Measurements from ENCODE around the gene CRYBG1.

The CRYBG1 gene

DNA sequence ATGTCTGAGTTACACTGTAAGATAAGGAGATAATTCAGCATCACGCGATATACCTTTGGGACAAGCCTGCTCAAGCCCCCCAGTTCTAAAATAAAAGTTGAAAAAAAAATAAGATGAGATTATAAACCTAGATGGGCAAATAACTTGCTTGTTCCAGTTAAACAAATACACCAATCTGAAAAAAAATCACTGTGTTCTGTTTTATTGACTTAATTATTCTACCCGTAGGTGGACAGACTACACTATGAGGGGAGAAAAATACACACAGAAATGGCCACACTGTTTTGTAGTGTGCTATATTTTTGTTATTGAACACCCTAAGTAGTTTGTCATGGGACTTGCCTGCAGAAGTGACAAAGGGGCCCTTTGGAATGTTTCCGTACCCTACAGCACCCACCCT lies 70.9 kb downstream of the CRYBG1 start:
- DNase-seq = no peak
- Histone ChIP-seq H3K9me2 (replicated peaks; ENCODE audit: insufficient read depth, low read length) (no peaks in the 10 kb centered on the region), H3K4me1 (ENCODE audit: low read length) (no peaks in the 10 kb centered on the region), H3K36me3 (replicated peaks; ENCODE audit: insufficient read depth, low read length) (no peaks in the 10 kb centered on the region), H3K9me3 (replicated peaks; ENCODE audit: insufficient read depth, low read length) (no peaks in the 10 kb centered on the region), H3K4me3 (ENCODE audit: low read length) (no peak overlapping the region), H3K9ac (ENCODE audit: low read length) (no peak overlapping the region), H3F3A (ENCODE audit: insufficient read depth, low read length) (no peaks in the 10 kb centered on the region), H4K20me1 (ENCODE audit: insufficient read depth, low read length) (no peaks in the 10 kb centered on the region), H3K27me3 (replicated peaks; ENCODE audit: insufficient read depth, low read length) (no peaks in the 10 kb centered on the region), H3K79me2 (ENCODE audit: low read length) (no peaks in the 10 kb centered on the region), H3K4me2 (ENCODE audit: low read depth, low read length) (no peak overlapping the region), H2AFZ (ENCODE audit: low read length) (no peak overlapping the region), H3K27ac (ENCODE audit: low read length) (no peak overlapping the region)
- TF ChIP-seq CTCF (IDR thresholded peaks at IDR 0.05; ENCODE audit: low read length) = no peak
- TF ChIP-seq EZH2phosphoT487 (IDR thresholded peaks at IDR 0.05; ENCODE audit: low read length) = no peak
- no peak for TF ChIP-seq EZH2 (optimal IDR thresholded peaks at IDR 0.05; ENCODE audit: low read depth, low read length)

GRCh38 chr6:106431972-106432371 lies 71.5 kb downstream of the CRYBG1 start:
- no peak for TF ChIP-seq CTCF (IDR thresholded peaks at IDR 0.05; ENCODE audit: low read length)
- no peak for TF ChIP-seq EZH2phosphoT487 (IDR thresholded peaks at IDR 0.05; ENCODE audit: low read length)
- no peak for TF ChIP-seq EZH2 (optimal IDR thresholded peaks at IDR 0.05; ENCODE audit: low read depth, low read length)
- H3K27ac ChIP-seq (ENCODE audit: low read length) = no peak overlapping the region
- no peaks in the 10 kb centered on the region for H3K27me3 ChIP-seq (replicated peaks; ENCODE audit: insufficient read depth, low read length)
- H2AFZ ChIP-seq (ENCODE audit: low read length) = no peak overlapping the region
- no peaks in the 10 kb centered on the region for H3K36me3 ChIP-seq (replicated peaks; ENCODE audit: insufficient read depth, low read length)
- no peaks in the 10 kb centered on the region for H3F3A ChIP-seq (ENCODE audit: insufficient read depth, low read length)
- H3K79me2 ChIP-seq (ENCODE audit: low read length) = no peaks in the 10 kb centered on the region
- H3K9me2 ChIP-seq (replicated peaks; ENCODE audit: insufficient read depth, low read length) = no peaks in the 10 kb centered on the region
- no peak for DNase-seq
- H4K20me1 ChIP-seq (ENCODE audit: insufficient read depth, low read length) = no peaks in the 10 kb centered on the region
- no peaks in the 10 kb centered on the region for H3K4me1 ChIP-seq (ENCODE audit: low read length)
- no peak overlapping the region for H3K4me3 ChIP-seq (ENCODE audit: low read length)
- H3K9me3 ChIP-seq (replicated peaks; ENCODE audit: insufficient read depth, low read length) = no peaks in the 10 kb centered on the region
- no peak overlapping the region for H3K9ac ChIP-seq (ENCODE audit: low read length)
- no peak overlapping the region for H3K4me2 ChIP-seq (ENCODE audit: low read depth, low read length)

DNA sequence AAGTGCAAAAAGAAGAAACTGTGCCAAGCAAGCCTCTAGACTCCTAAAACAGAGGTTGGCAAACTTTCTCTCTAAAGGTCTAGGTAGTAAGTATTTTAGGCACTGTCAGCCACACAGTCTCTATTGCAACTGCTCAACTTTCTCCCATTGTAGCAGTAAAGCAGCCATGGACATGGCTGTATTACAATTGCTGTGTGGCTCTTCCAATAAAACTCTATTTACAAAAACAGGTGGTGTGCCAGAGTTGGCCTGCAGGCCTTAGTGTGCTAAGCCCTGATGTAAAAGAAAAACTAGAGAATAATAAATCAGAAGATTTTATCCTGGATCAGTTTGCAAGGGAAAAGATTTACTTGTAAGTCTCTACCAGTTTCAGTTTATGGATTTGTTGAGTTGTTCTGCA lies 74.0 kb downstream of the CRYBG1 start:
- DNase-seq = no peak
- TF ChIP-seq EZH2phosphoT487 (IDR thresholded peaks at IDR 0.05; ENCODE audit: low read length) (no peak), CTCF (IDR thresholded peaks at IDR 0.05; ENCODE audit: low read length) (no peak), EZH2 (optimal IDR thresholded peaks at IDR 0.05; ENCODE audit: low read depth, low read length) (no peak)
- Histone ChIP-seq H3K79me2 (ENCODE audit: low read length) (no peaks in the 10 kb centered on the region), H3K27me3 (replicated peaks; ENCODE audit: insufficient read depth, low read length) (no peaks in the 10 kb centered on the region), H3K4me2 (ENCODE audit: low read depth, low read length) (no peak overlapping the region), H2AFZ (ENCODE audit: low read length) (no peak overlapping the region), H3K9ac (ENCODE audit: low read length) (no peak overlapping the region), H4K20me1 (ENCODE audit: insufficient read depth, low read length) (no peaks in the 10 kb centered on the region), H3F3A (ENCODE audit: insufficient read depth, low read length) (no peaks in the 10 kb centered on the region), H3K36me3 (replicated peaks; ENCODE audit: insufficient read depth, low read length) (no peaks in the 10 kb centered on the region), H3K4me1 (ENCODE audit: low read length) (no peaks in the 10 kb centered on the region), H3K4me3 (ENCODE audit: low read length) (no peak overlapping the region), H3K9me2 (replicated peaks; ENCODE audit: insufficient read depth, low read length) (no peaks in the 10 kb centered on the region), H3K27ac (ENCODE audit: low read length) (no peak overlapping the region), H3K9me3 (replicated peaks; ENCODE audit: insufficient read depth, low read length) (no peaks in the 10 kb centered on the region)
